Testis (tissue), 2 donors: ENCODE results near the gene TCEA2.

Experiments used
- POLR2A ChIP-seq: fragments of 450-650 bp; IDR thresholded peaks from one replicate; pipeline ENCODE4 v1.6.1; 2017; ENCODE audit warnings: antibody characterized with exemption, mild to moderate bottlenecking, moderate library complexity
- TF ChIP-seq, protein P1 (sequence below), 3 experiments: fragments of 450-650 bp in 2 of 3; fragments of 200-600 bp in 1 of 3; sonication (generic) in 1 of 3; IDR thresholded peaks; one replicate each; pipeline ENCODE4 v1.5.1; 2016 to 2019; ENCODE audit warnings: antibody characterized with exemption in 3 of 3, mild to moderate bottlenecking in 2 of 3, moderate library complexity in 1 of 3

DNA sequence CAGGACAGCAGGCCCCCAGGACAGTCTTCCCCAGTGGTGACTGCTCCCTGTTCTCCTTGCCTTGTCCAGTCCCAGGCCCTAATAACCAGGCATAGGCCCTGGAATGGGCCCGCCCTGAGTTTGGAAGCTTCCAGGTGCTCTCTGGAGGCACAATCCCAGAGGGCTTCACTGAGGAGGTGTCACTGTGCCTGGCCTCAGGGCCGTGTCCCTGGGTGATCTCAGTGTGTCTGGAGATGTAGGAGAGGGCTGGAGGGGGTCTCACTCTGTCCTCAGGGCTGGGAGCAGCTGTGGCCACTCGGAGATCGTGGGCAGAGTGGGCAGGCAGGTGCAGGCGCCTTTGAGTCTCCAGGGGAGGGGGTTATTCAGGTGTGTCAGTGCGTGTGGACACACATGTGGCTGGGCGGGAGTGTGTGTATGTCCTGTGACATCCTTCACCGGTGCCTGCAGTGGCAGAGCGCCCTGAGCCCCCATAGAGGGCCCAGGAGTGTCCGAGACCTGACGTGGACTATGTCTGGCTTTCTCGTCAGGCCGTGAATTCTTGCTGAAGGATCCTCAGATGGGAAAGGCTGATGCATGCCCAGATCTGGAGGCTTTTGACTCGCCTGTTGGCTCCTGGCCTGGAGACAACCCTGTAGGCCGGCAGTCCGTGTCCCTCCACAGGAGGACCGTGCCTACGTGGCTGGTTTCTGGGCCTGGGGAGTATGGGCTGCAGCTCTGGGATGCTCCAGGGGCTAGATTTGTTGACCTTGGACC is 49.9 kb downstream of the TCEA2 start:
- TF ChIP-seq, protein P1, sequence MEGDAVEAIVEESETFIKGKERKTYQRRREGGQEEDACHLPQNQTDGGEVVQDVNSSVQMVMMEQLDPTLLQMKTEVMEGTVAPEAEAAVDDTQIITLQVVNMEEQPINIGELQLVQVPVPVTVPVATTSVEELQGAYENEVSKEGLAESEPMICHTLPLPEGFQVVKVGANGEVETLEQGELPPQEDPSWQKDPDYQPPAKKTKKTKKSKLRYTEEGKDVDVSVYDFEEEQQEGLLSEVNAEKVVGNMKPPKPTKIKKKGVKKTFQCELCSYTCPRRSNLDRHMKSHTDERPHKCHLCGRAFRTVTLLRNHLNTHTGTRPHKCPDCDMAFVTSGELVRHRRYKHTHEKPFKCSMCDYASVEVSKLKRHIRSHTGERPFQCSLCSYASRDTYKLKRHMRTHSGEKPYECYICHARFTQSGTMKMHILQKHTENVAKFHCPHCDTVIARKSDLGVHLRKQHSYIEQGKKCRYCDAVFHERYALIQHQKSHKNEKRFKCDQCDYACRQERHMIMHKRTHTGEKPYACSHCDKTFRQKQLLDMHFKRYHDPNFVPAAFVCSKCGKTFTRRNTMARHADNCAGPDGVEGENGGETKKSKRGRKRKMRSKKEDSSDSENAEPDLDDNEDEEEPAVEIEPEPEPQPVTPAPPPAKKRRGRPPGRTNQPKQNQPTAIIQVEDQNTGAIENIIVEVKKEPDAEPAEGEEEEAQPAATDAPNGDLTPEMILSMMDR (IDR thresholded peaks at IDR 0.05) = no peak
- TF ChIP-seq POLR2A = no peak
